Coronary artery (tissue), 2 donors: ENCODE measurements around the gene FRMD4A.

ENCODE experiments used
- DNase-seq: peaks from one replicate; pipeline ENCODE4 v3.0.0-alpha.2; 2017; ENCODE audit warnings: low spot score
- H3K27ac ChIP-seq, 2 donors: fragments of 200-600 bp; sonication (generic); one replicate each; pipeline ENCODE4 v1.5.1; 2016 to 2019
- H3K4me3 ChIP-seq: fragments of 200-600 bp; sonication (generic); 2 replicates; pipeline ENCODE4 v1.5.1; 2016; ENCODE audit warnings: mild to moderate bottlenecking, moderate library complexity
- CTCF ChIP-seq: fragments of 200-600 bp; sonication (generic); IDR thresholded peaks from one replicate; pipeline ENCODE4 v1.5.1; 2019; ENCODE audit warnings: antibody characterized with exemption

The FRMD4A gene

GRCh38 chr10:13801156-13801906, 529.4 kb downstream of the FRMD4A start:
- TF ChIP-seq CTCF, result no peak
- H3K27ac ChIP-seq, result no peak overlapping the region
- no peak overlapping the region for H3K4me3 ChIP-seq
- no peak for DNase-seq

- no peak for TF ChIP-seq CTCF
- no peak overlapping the region for H3K27ac ChIP-seq
- no peak overlapping the region for H3K4me3 ChIP-seq
- DNase-seq, result no peak
Observed at GRCh38 chr10:13797164-13797563, 533.6 kb downstream of the FRMD4A start.

- no peak overlapping the region for H3K4me3 ChIP-seq
- no peak for DNase-seq
- no peak for TF ChIP-seq CTCF
- no peak overlapping the region for H3K27ac ChIP-seq
Observed at GRCh38 chr10:13795653-13796555, 534.8 kb downstream of the FRMD4A start.

GRCh38 chr10:13794992-13795612, 535.6 kb downstream of the FRMD4A start:
- no peak for DNase-seq

GRCh38 chr10:13792006-13792405, 538.7 kb downstream of the FRMD4A start:
- H3K4me3 ChIP-seq, result no peak overlapping the region
- peak overlapping the region in 1 of 2 donors; percentile 26 for H3K27ac ChIP-seq
- DNase-seq, result no peak

More at GRCh38 chr10:13794992-13795612, 535.6 kb downstream of the FRMD4A start:
- no peak overlapping the region for H3K4me3 ChIP-seq
- no peak overlapping the region for H3K27ac ChIP-seq
- TF ChIP-seq CTCF, result no peak

GRCh38 chr10:13791483-13791882, 539.2 kb downstream of the FRMD4A start:
- TF ChIP-seq CTCF, result no peak
- no peak overlapping the region for H3K4me3 ChIP-seq
- peak overlapping the region in 1 of 2 donors; percentile 26 for H3K27ac ChIP-seq
- DNase-seq, result no peak

More at GRCh38 chr10:13792006-13792405, 538.7 kb downstream of the FRMD4A start:
- TF ChIP-seq CTCF, result no peak
